ENCODE data around the gene DDX31. TPM values are rescaled to one million over a fixed set of nuclear protein-coding genes. Genes with fewer than 3 reads are reported as not detected.
A peak's percentile ranks its signal among the peaks of the same experiment; 100 is the strongest.

The DDX31 gene
- total and polyA plus RNA-seq, 2 experiments from 2014 or later, result 7.3 to 13.1 TPM

GRCh38 chr9:132645306-132645705 is 24.5 kb downstream of the DDX31 start:
- 99% methylated on average over 8 of the region's 8 CpGs for WGBS (ENCODE audit: low lambda C conversion rate, missing lambda C conversion rate)
- no peaks in the 10 kb centered on the region for H3K9me2 ChIP-seq (replicated peaks; ENCODE audit: insufficient read depth)

GRCh38 chr9:132644251-132644650 is 25.5 kb downstream of the DDX31 start:
- no peak for DNase-seq (ENCODE audit: low spot score)
- Histone ChIP-seq H3K27me3 (no peaks in the 10 kb centered on the region), H3K4me3 (no peak overlapping the region), H3K9me3 (ENCODE audit: low read depth) (no peaks in the 10 kb centered on the region), H3K9me2 (replicated peaks; ENCODE audit: insufficient read depth) (no peaks in the 10 kb centered on the region), H4K20me1 (ENCODE audit: insufficient read depth, poor library complexity, severe bottlenecking) (no peaks in the 10 kb centered on the region), H3K4me2 (no peak overlapping the region), H3K79me2 (no peaks in the 10 kb centered on the region), H3K4me1 (ENCODE audit: insufficient read depth) (no peaks in the 10 kb centered on the region), H2AFZ (no peak overlapping the region), H3K27ac (no peak overlapping the region), H3K36me3 (replicated peaks; ENCODE audit: insufficient read depth, low read depth) (no peaks in the 10 kb centered on the region)
- 85% methylated on average over 3 of the region's 3 CpGs for WGBS (ENCODE audit: low lambda C conversion rate, missing lambda C conversion rate)
- TF ChIP-seq, protein P1, sequence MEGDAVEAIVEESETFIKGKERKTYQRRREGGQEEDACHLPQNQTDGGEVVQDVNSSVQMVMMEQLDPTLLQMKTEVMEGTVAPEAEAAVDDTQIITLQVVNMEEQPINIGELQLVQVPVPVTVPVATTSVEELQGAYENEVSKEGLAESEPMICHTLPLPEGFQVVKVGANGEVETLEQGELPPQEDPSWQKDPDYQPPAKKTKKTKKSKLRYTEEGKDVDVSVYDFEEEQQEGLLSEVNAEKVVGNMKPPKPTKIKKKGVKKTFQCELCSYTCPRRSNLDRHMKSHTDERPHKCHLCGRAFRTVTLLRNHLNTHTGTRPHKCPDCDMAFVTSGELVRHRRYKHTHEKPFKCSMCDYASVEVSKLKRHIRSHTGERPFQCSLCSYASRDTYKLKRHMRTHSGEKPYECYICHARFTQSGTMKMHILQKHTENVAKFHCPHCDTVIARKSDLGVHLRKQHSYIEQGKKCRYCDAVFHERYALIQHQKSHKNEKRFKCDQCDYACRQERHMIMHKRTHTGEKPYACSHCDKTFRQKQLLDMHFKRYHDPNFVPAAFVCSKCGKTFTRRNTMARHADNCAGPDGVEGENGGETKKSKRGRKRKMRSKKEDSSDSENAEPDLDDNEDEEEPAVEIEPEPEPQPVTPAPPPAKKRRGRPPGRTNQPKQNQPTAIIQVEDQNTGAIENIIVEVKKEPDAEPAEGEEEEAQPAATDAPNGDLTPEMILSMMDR (IDR thresholded peaks at IDR 0.05; ENCODE audit: poor library complexity), result no peak
- TF ChIP-seq EZH2 (IDR thresholded peaks at IDR 0.05; ENCODE audit: borderline replicate concordance) (no peak), EZH2phosphoT487 (IDR thresholded peaks at IDR 0.05; ENCODE audit: low read depth, severe bottlenecking, unreplicated experiment) (no peak)

More at GRCh38 chr9:132645306-132645705, 24.5 kb downstream of the DDX31 start:
- no peak for DNase-seq (ENCODE audit: low spot score)
- H3K27ac ChIP-seq, result no peak overlapping the region
- no peaks in the 10 kb centered on the region for H3K36me3 ChIP-seq (replicated peaks; ENCODE audit: insufficient read depth, low read depth)
- H3K79me2 ChIP-seq, result no peaks in the 10 kb centered on the region
- no peaks in the 10 kb centered on the region for H3K4me1 ChIP-seq (ENCODE audit: insufficient read depth)
- no peak overlapping the region for H2AFZ ChIP-seq
- no peaks in the 10 kb centered on the region for H3K27me3 ChIP-seq
- TF ChIP-seq, protein P1 (IDR thresholded peaks at IDR 0.05; ENCODE audit: poor library complexity), result no peak
- no peak for TF ChIP-seq EZH2 (IDR thresholded peaks at IDR 0.05; ENCODE audit: borderline replicate concordance)
- TF ChIP-seq EZH2phosphoT487 (IDR thresholded peaks at IDR 0.05; ENCODE audit: low read depth, severe bottlenecking, unreplicated experiment), result no peak
- H3K4me2 ChIP-seq, result no peak overlapping the region
- no peak overlapping the region for H3K4me3 ChIP-seq
- H4K20me1 ChIP-seq (ENCODE audit: insufficient read depth, poor library complexity, severe bottlenecking), result no peaks in the 10 kb centered on the region
- no peaks in the 10 kb centered on the region for H3K9me3 ChIP-seq (ENCODE audit: low read depth)

GRCh38 chr9:132641216-132641615 is 28.6 kb downstream of the DDX31 start:
- WGBS (ENCODE audit: low lambda C conversion rate, missing lambda C conversion rate), result 59% methylated on average over 4 of the region's 4 CpGs
- H3K36me3 ChIP-seq (replicated peaks; ENCODE audit: insufficient read depth, low read depth), result no peaks in the 10 kb centered on the region
- no peak overlapping the region for H3K4me3 ChIP-seq
- TF ChIP-seq, protein P1 (IDR thresholded peaks at IDR 0.05; ENCODE audit: poor library complexity), result no peak
- TF ChIP-seq EZH2 (IDR thresholded peaks at IDR 0.05; ENCODE audit: borderline replicate concordance) (no peak), EZH2phosphoT487 (IDR thresholded peaks at IDR 0.05; ENCODE audit: low read depth, severe bottlenecking, unreplicated experiment) (no peak)
- DNase-seq (ENCODE audit: low spot score), result no peak
- no peaks in the 10 kb centered on the region for H3K9me3 ChIP-seq (ENCODE audit: low read depth)
- H3K79me2 ChIP-seq, result no peaks in the 10 kb centered on the region
- no peak overlapping the region for H3K4me2 ChIP-seq
- peak overlapping the region; percentile 48 for H3K27ac ChIP-seq
- H3K27me3 ChIP-seq, result no peaks in the 10 kb centered on the region
- no peaks in the 10 kb centered on the region for H4K20me1 ChIP-seq (ENCODE audit: insufficient read depth, poor library complexity, severe bottlenecking)
- no peak overlapping the region for H2AFZ ChIP-seq
- no peaks in the 10 kb centered on the region for H3K9me2 ChIP-seq (replicated peaks; ENCODE audit: insufficient read depth)
- no peaks in the 10 kb centered on the region for H3K4me1 ChIP-seq (ENCODE audit: insufficient read depth)

DNA sequence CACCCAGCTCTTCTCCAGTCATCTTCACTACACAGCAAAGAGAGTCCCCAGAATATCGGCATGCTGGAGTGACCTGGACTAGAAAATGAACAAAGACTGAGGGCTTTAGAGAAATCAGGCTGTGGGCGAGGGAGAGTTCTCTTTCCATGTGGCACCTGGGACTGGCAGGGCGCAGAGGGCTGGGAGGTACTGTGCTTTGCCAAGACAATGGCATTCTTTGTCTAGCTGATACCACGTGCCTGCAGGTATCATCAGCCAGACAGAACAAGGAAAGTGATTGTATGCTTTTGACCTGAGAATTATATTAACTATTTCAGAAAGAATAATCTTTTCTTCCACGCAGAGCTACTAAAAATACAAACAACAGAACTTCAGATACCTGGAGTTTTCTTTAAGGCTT is 30.5 kb downstream of the DDX31 start:
- H3K27me3 ChIP-seq, result no peaks in the 10 kb centered on the region
- H3K27ac ChIP-seq, result no peak overlapping the region
- H3K4me2 ChIP-seq, result no peak overlapping the region
- no peak overlapping the region for H2AFZ ChIP-seq
- no peak overlapping the region for H3K4me3 ChIP-seq
- WGBS (ENCODE audit: low lambda C conversion rate, missing lambda C conversion rate), result 98% methylated on average over 5 of the region's 5 CpGs
- no peaks in the 10 kb centered on the region for H3K9me2 ChIP-seq (replicated peaks; ENCODE audit: insufficient read depth)
- no peaks in the 10 kb centered on the region for H3K9me3 ChIP-seq (ENCODE audit: low read depth)
- no peaks in the 10 kb centered on the region for H3K79me2 ChIP-seq
- no peaks in the 10 kb centered on the region for H3K4me1 ChIP-seq (ENCODE audit: insufficient read depth)
- TF ChIP-seq EZH2phosphoT487 (IDR thresholded peaks at IDR 0.05; ENCODE audit: low read depth, severe bottlenecking, unreplicated experiment), result no peak
- TF ChIP-seq, protein P1 (IDR thresholded peaks at IDR 0.05; ENCODE audit: poor library complexity), result no peak
- TF ChIP-seq EZH2 (IDR thresholded peaks at IDR 0.05; ENCODE audit: borderline replicate concordance), result no peak
- no peaks in the 10 kb centered on the region for H4K20me1 ChIP-seq (ENCODE audit: insufficient read depth, poor library complexity, severe bottlenecking)
- H3K36me3 ChIP-seq (replicated peaks; ENCODE audit: insufficient read depth, low read depth), result no peaks in the 10 kb centered on the region
- no peak for DNase-seq (ENCODE audit: low spot score)

Measured in hepatocyte (in vitro differentiated cells).